NB4 (cell line): ENCODE data around the gene ABLIM2.

Experiments
- DNase-seq: peaks from one replicate; pipeline ENCODE4 v3.0.0; 2010; ENCODE audit warnings: low read depth
- H3K4me3 ChIP-seq: one replicate; pipeline ENCODE4 v1.5.1; 2011; ENCODE audit warnings: mild to moderate bottlenecking, low read depth, low read length, moderate library complexity
- CTCF ChIP-seq: IDR thresholded peaks from one replicate; pipeline ENCODE4 v1.5.1; 2012; ENCODE audit warnings: low read depth, low read length
- MAX ChIP-seq: IDR thresholded peaks from 2 replicates; pipeline ENCODE4 v1.6.1; 2011; ENCODE audit warnings: low read depth, low read length
- MYC ChIP-seq: IDR thresholded peaks from 2 replicates; pipeline ENCODE4 v1.6.1; 2011; ENCODE audit warnings: low read depth, low read length
- POLR2A ChIP-seq: IDR thresholded peaks from 2 replicates; pipeline ENCODE4 v1.6.1; 2011; ENCODE audit warnings: mild to moderate bottlenecking; ENCODE audit not compliant: insufficient read length; ENCODE audit errors: extremely low read depth

ABLIM2 gene

GRCh38 chr4:8004066-8004465 is 154.5 kb downstream of the ABLIM2 start:
- TF ChIP-seq MAX = no peak
- TF ChIP-seq CTCF = no peak
- no peak for TF ChIP-seq MYC
- no peak for DNase-seq
- H3K4me3 ChIP-seq = no peak overlapping the region

- no peak for DNase-seq
- TF ChIP-seq CTCF (no peak), POLR2A (no peak), MYC (no peak), MAX (no peak)
- H3K4me3 ChIP-seq = no peak overlapping the region
These were observed 155.9 kb downstream of the ABLIM2 start for GRCh38 chr4:8002525-8003309.

- DNase-seq = no peak
- no peak for TF ChIP-seq MAX
- TF ChIP-seq POLR2A = no peak
- TF ChIP-seq CTCF = no peak
- no peak for TF ChIP-seq MYC
- H3K4me3 ChIP-seq = no peak overlapping the region
These were observed 156.9 kb downstream of the ABLIM2 start for GRCh38 chr4:8001564-8002355.

- DNase-seq = no peak
- TF ChIP-seq MYC (no peak), MAX (no peak), POLR2A (no peak), CTCF (no peak)
- no peak overlapping the region for H3K4me3 ChIP-seq
These were observed 157.7 kb downstream of the ABLIM2 start for GRCh38 chr4:8000721-8001491.

GRCh38 chr4:8000247-8000646 is 158.4 kb downstream of the ABLIM2 start:
- no peak for TF ChIP-seq MAX
- no peak for TF ChIP-seq CTCF
- no peak for TF ChIP-seq MYC
- no peak for TF ChIP-seq POLR2A
- no peak for DNase-seq
- no peak overlapping the region for H3K4me3 ChIP-seq
